Neural cell (in vitro differentiated cells): ENCODE results near the gene ERICH4.

ENCODE experiments used
- CTCF ChIP-seq: fragments of 450-650 bp; IDR thresholded peaks from 2 replicates; pipeline ENCODE4 v1.5.1; 2014; ENCODE audit warnings: antibody characterized with exemption, mild to moderate bottlenecking, moderate library complexity; ENCODE audit not compliant: poor library complexity, severe bottlenecking
- EZH2 ChIP-seq: fragments of 200-600, 300-800 bp; shearing (Covaris generic), sonication (generic); IDR thresholded peaks from 2 replicates; pipeline ENCODE4 v1.6.1; 2014; ENCODE audit warnings: antibody characterized with exemption, low read length, borderline replicate concordance, mild to moderate bottlenecking; ENCODE audit not compliant: insufficient read depth, poor library complexity, severe bottlenecking
- REST ChIP-seq: IDR thresholded peaks from 2 replicates; pipeline ENCODE4 v1.6.1; 2012; ENCODE audit warnings: borderline replicate concordance
- TAF1 ChIP-seq: IDR thresholded peaks from 2 replicates; pipeline ENCODE4 v1.6.1; 2012; ENCODE audit warnings: low read depth

- TF ChIP-seq CTCF (peak; percentile 75), EZH2 (no peak), TAF1 (peak; percentile 82), REST (peak; percentile 79)
Measured at GRCh38 chr19:41439441-41440222, 3.3 kb upstream of the ERICH4 start, which contains the start of gene DMAC2.
